ENCODE results near the gene VGLL4. TPM values are rescaled to one million over a fixed set of nuclear protein-coding genes. Genes with fewer than 3 reads are reported as not detected.

Gene VGLL4
- total RNA-seq, 2 experiments from 2014 or later, result 36.1 to 74.5 TPM

- POLR2A ChIA-PET, result no interaction called here
- Histone ChIP-seq H4K20me1 (ENCODE audit: insufficient read depth, low read length) (no peaks in the 10 kb centered on the region), H3K27ac (ENCODE audit: low read depth, low read length, poor library complexity, severe bottlenecking) (no peak overlapping the region), H3K4me1 (ENCODE audit: insufficient read depth, low read length, poor library complexity, severe bottlenecking) (no peaks in the 10 kb centered on the region), H3K36me3 (ENCODE audit: insufficient read depth, low read length) (no peaks in the 10 kb centered on the region), H3K9me3 (ENCODE audit: low read length) (no peaks in the 10 kb centered on the region), H3K79me2 (ENCODE audit: insufficient read depth, low read depth, low read length) (no peaks in the 10 kb centered on the region), H3K9me2 (ENCODE audit: insufficient read depth, low read length) (no peaks in the 10 kb centered on the region), H3K4me3 (ENCODE audit: low read depth, low read length, poor library complexity, severe bottlenecking) (no peak overlapping the region), H3K4me2 (ENCODE audit: low read length) (no peak overlapping the region), H2AFZ (ENCODE audit: low read length) (no peak overlapping the region)
- DNase-seq (ENCODE audit: low spot score), result no peak
- intact Hi-C loops (cut with micrococcal nuclease; ENCODE audit: unreplicated experiment), result no loop called here
- CTCF ChIA-PET (ENCODE audit: unreplicated experiment), result no interaction called here
- BruUV-seq (replicated peaks), result no TSS peak
- no peak for TF ChIP-seq CTCF (conservative IDR thresholded peaks at IDR 0.05; ENCODE audit: low read length)
- no peak for TF ChIP-seq EZH2phosphoT487 (IDR thresholded peaks at IDR 0.05; ENCODE audit: borderline replicate concordance, low read depth, low read length)
These were observed 109.5 kb downstream of the VGLL4 start for GRCh38 chr3:11534011-11534792.

- H3K4me1 ChIP-seq (ENCODE audit: insufficient read depth, low read length, poor library complexity, severe bottlenecking), result no peaks in the 10 kb centered on the region
- BruUV-seq (replicated peaks), result no TSS peak
- H2AFZ ChIP-seq (ENCODE audit: low read length), result no peak overlapping the region
- no peak for DNase-seq (ENCODE audit: low spot score)
- no peaks in the 10 kb centered on the region for H3K79me2 ChIP-seq (ENCODE audit: insufficient read depth, low read depth, low read length)
- ChIA-PET CTCF (ENCODE audit: unreplicated experiment) (no interaction called here), POLR2A (interaction anchor here (0.7 kb wide), 1 partner anchor 20 kb away, joined by 3 read pairs; no protein-coding TSS in a partner anchor)
- TF ChIP-seq CTCF (conservative IDR thresholded peaks at IDR 0.05; ENCODE audit: low read length), result no peak
- no peak overlapping the region for H3K4me2 ChIP-seq (ENCODE audit: low read length)
- H3K9me2 ChIP-seq (ENCODE audit: insufficient read depth, low read length), result no peaks in the 10 kb centered on the region
- no peak overlapping the region for H3K4me3 ChIP-seq (ENCODE audit: low read depth, low read length, poor library complexity, severe bottlenecking)
- intact Hi-C loops (cut with micrococcal nuclease; ENCODE audit: unreplicated experiment), result no loop called here
- no peaks in the 10 kb centered on the region for H3K36me3 ChIP-seq (ENCODE audit: insufficient read depth, low read length)
- H3K9me3 ChIP-seq (ENCODE audit: low read length), result no peaks in the 10 kb centered on the region
- no peaks in the 10 kb centered on the region for H4K20me1 ChIP-seq (ENCODE audit: insufficient read depth, low read length)
- no peak overlapping the region for H3K27ac ChIP-seq (ENCODE audit: low read depth, low read length, poor library complexity, severe bottlenecking)
These were observed 110.8 kb downstream of the VGLL4 start for GRCh38 chr3:11532931-11533391.

GRCh38 chr3:11530153-11530721, 113.5 kb downstream of the VGLL4 start:
- Histone ChIP-seq H3K9me3 (ENCODE audit: low read length) (peaks cover 5% of the 10 kb centered on the region; the same call in 1 of the 2 replicates), H2AFZ (ENCODE audit: low read length) (no peak overlapping the region), H4K20me1 (ENCODE audit: insufficient read depth, low read length) (no peaks in the 10 kb centered on the region), H3K4me2 (ENCODE audit: low read length) (no peak overlapping the region), H3K79me2 (ENCODE audit: insufficient read depth, low read depth, low read length) (no peaks in the 10 kb centered on the region), H3K27ac (ENCODE audit: low read depth, low read length, poor library complexity, severe bottlenecking) (no peak overlapping the region), H3K4me1 (ENCODE audit: insufficient read depth, low read length, poor library complexity, severe bottlenecking) (no peaks in the 10 kb centered on the region), H3K9me2 (ENCODE audit: insufficient read depth, low read length) (no peaks in the 10 kb centered on the region), H3K4me3 (ENCODE audit: low read depth, low read length, poor library complexity, severe bottlenecking) (no peak overlapping the region), H3K36me3 (ENCODE audit: insufficient read depth, low read length) (no peaks in the 10 kb centered on the region)
- intact Hi-C loops (cut with micrococcal nuclease; ENCODE audit: unreplicated experiment), result no loop called here
- no TSS peak for BruUV-seq (replicated peaks)
- CTCF ChIA-PET (ENCODE audit: unreplicated experiment), result no interaction called here
- POLR2A ChIA-PET, result no interaction called here
- DNase-seq (ENCODE audit: low spot score), result no peak
- no peak for TF ChIP-seq CTCF (conservative IDR thresholded peaks at IDR 0.05; ENCODE audit: low read length)
- TF ChIP-seq EZH2phosphoT487 (IDR thresholded peaks at IDR 0.05; ENCODE audit: borderline replicate concordance, low read depth, low read length), result no peak

Measured in OCI-LY7 (cell line).